NB4 (cell line): ENCODE measurements around the gene LYPLA2.

Source experiments
- DNase-seq: peaks from one replicate; pipeline ENCODE4 v3.0.0; 2010; ENCODE audit warnings: low read depth
- H3K4me3 ChIP-seq: one replicate; pipeline ENCODE4 v1.5.1; 2011; ENCODE audit warnings: mild to moderate bottlenecking, low read depth, low read length, moderate library complexity
- CTCF ChIP-seq: IDR thresholded peaks from one replicate; pipeline ENCODE4 v1.5.1; 2012; ENCODE audit warnings: low read depth, low read length
- MAX ChIP-seq: IDR thresholded peaks from 2 replicates; pipeline ENCODE4 v1.6.1; 2011; ENCODE audit warnings: low read depth, low read length
- MYC ChIP-seq: IDR thresholded peaks from 2 replicates; pipeline ENCODE4 v1.6.1; 2011; ENCODE audit warnings: low read depth, low read length
- POLR2A ChIP-seq: IDR thresholded peaks from 2 replicates; pipeline ENCODE4 v1.6.1; 2011; ENCODE audit warnings: mild to moderate bottlenecking; ENCODE audit not compliant: insufficient read length; ENCODE audit errors: extremely low read depth

Gene LYPLA2

GRCh38 chr1:23795676-23796465 lies 4.9 kb downstream of the LYPLA2 start:
- TF ChIP-seq POLR2A (no peak), MAX (no peak), CTCF (no peak), MYC (no peak)
- no peak overlapping the region for H3K4me3 ChIP-seq
- no peak for DNase-seq

- no peak for DNase-seq
- no peak overlapping the region for H3K4me3 ChIP-seq
- TF ChIP-seq MAX, result no peak
- TF ChIP-seq CTCF, result no peak
- no peak for TF ChIP-seq POLR2A
Observed at GRCh38 chr1:23796466-23797271, 5.7 kb downstream of the LYPLA2 start.

GRCh38 chr1:23797478-23798448 lies 6.8 kb downstream of the LYPLA2 start:
- no peak overlapping the region for H3K4me3 ChIP-seq
- no peak for TF ChIP-seq MAX
- TF ChIP-seq POLR2A, result no peak
- TF ChIP-seq MYC, result no peak
- DNase-seq, result no peak

- TF ChIP-seq MYC (no peak), MAX (no peak), POLR2A (no peak), CTCF (peak; percentile 24)
- DNase-seq, result peak; percentile 47
- H3K4me3 ChIP-seq, result no peak overlapping the region
Observed at GRCh38 chr1:23798662-23799142, 7.8 kb downstream of the LYPLA2 start.

- TF ChIP-seq POLR2A (no peak), MAX (no peak), MYC (no peak), CTCF (no peak)
- no peak for DNase-seq
- H3K4me3 ChIP-seq, result peak overlapping the region; percentile 79
Observed at GRCh38 chr1:23799255-23799569, 8.3 kb downstream of the LYPLA2 start.
